Stromal cell of bone marrow (primary cell): Measurements from ENCODE around the gene CALCOCO1.
"Not testable (repeated sequence)": the region's sequence is repeated elsewhere in the genome, so short reads cannot be mapped to it uniquely, and the experiment has no call there.

Experiments
- DNase-seq: peaks from one replicate; pipeline ENCODE4 v3.0.0-alpha.2; 2012; ENCODE audit warnings: low read depth

Gene CALCOCO1

DNA sequence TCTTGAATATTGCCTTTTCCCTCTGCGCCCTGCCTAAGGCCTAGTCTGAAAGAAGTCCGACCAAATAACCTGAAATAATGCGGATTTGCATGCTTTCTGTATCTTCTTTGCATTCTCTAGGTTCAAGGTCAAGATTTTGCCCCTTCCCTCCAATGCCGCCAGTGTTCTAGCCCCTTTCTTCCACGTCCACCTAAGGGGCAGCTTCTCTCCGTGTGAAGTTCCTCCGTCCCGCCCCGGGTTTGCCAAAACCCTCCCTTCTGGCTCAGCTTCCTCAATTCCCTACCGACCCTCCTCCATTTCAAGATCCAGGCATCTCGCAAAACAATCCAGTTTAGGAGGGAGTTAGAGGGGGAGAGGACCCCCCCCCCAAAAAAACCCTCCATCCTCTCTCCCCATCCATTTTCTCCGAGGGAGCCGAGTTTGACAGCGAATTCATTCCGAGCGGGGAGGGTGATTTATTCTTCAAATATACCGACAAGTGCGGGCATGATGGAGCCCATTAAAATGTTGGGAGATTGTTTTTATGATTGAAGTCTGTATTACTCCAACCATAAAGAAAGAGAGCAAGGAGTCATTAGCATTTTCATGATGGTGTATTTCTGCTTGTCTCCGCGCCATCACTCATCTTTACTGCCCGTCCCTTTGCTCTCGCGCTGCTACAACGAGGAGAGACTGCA is 30.5 kb downstream of the CALCOCO1 start:
- no peak for DNase-seq

DNA sequence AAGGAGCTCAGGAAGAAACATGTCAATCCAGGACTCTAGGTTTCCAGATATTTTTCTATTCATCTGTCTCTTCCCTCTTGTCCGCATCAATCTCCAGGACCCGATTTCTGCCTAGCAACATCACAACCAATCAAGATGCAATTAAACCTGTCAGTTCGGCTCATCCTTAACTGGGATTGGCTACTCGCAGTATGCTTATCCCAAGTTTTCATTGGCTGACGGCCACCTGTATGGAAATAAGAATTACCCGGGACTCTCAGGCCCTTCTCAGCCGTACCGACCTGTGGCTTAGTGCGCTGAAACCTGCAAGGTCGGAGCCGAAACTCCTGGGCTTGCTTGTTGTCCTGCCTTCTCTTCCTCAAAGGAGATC is 31.0 kb downstream of the CALCOCO1 start:
- DNase-seq: peak; percentile 64

DNA sequence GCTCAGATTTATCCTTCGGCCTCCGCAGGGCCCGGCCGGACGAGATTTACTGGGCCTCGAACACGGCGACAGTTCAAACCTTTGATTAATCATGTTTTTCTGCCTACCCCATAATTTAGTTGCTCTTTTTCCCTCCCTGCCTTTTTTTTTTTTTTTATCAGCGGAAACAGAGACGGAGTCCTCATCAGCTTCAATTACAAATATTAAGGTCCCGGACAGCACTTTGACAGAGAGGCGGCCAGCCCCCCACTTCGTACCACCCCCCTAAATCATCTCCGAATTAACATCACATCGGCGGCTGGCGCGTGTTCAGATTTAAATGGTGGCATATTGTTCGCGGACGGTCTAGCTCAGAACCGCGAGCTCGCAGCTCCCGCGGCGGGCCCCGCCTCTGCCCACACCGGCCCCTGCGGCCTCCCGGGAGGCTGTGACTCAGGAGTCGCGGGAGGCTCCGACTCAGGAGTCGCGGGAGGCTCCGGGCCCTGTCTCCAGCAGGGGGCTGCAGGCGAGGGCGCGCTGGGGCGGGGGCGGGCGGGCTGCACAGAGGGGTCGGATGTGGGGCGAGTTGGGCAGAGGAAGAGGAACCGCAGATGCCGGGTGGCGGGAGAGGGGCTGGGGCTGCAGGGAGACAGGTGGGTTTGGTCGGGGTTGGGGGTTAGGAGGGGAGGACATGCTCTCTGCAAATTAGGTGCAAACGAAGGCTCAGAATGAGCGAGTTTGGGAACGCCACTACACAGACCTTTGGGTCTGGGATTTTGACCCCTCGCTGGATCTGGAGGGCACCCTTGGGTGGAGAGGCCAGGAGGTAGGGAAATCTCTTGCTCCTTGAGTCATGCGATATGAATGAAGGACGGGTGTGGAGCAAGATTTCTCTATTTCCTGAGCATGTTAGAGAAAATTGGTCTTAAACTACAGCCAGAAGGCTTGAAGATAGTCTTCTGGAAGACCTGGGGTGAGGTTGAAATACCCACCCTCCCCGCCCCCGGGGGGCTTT is 31.8 kb downstream of the CALCOCO1 start:
- no peak for DNase-seq

DNA sequence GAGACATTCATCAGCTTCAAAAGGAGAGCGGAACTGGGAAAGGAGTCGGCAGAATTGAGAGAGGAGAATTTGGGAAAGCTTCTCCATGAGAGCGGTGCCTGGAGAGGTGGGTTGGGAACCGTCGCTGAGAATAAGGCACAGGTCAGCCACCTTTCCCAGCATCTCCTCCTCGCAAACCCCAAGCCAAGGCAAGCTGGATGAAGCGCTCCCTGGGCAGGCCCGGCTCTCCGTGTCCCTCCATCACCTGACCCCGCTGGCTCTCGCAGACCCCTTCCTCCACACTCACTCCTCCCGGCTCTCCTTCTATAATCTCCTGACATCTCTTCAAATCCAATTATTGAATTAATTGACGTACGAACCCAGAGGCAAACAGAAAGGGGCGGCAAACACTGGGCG is 32.5 kb downstream of the CALCOCO1 start:
- no peak for DNase-seq

DNA sequence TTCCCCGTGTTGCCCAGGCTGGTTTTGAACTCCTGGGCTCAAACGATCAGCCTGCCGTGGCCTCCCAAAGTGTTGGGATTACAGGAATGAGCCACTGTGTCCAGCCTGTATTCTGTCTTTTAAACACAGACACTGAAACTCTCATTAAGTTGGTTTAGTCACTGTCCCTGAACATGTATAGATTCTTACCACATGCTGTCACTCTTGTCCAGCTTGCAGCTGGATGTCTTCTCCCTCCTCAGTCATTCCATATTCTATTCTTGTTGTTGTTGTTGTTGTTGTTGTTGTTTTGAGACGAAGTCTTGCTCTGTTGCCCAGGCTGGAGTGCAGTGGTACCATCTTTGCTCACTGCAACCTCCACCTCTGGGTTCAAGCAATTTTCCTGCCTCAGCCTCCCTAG is 39.1 kb downstream of the CALCOCO1 start:
- DNase-seq: no peak

DNA sequence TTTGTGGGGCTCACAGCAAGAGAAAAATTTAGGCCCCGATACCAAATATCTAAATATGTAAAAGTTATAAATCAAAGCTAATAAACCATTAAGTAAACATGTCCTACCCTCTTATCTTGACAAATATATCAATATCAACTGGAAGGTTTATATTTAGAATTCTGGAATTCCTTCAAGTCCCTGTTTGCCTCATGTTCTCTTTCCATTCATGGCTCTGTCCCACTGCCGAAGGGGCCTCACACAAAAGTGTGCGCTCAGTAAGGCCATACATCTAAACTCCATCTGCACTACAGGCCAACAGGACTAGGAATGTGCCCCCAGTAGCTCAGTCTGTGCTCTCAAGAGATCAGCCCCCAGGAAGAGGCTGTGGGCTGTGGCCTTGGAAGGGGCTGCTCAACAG is 40.8 kb downstream of the CALCOCO1 start:
- no peak for DNase-seq

DNA sequence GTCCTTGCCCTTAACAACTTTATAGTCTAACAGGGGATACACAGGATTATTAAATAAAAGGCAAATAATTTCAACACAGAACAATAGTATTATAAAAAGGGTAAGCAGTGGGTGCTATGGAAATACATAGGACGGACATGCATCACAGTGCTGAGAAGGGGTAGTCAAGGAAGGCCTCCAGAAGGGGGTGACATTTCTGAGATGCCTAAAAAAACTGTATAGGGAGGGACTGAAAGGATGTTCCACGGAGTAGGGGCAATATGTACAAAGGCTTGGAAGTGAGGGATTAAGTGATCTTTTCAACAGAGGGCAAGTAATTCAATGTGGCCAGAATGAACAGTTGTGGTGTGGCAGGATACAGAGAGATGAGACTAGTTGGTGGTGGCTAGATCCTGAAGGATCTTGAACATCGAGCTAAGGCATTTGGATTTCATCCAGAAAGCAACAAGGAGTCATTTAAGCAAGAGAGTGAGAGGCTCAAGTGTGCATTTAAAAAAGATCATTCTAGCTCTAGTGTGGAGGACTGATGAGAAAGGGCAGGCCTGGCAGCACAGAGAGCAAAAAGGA is 42.5 kb downstream of the CALCOCO1 start:
- DNase-seq: no peak

DNA sequence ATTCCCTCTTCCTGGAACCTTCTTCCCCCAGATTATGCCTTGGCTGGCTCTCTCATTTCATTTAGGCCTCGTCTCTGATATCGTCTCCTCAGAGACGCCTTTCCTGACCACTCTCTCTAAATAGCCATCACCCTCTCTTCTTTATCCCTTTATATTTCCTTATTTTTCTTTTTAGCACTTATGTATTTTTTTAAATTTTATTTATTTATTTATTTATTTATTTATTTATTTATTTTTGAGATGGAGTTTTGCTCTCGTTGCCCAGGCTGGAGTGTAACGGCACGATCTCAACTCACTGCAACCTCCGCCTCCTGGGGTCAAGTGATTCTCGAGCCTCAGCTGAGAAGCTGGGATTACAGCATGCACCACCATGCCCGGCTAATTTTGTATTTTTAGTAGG is 43.3 kb downstream of the CALCOCO1 start:
- no peak for DNase-seq

DNA sequence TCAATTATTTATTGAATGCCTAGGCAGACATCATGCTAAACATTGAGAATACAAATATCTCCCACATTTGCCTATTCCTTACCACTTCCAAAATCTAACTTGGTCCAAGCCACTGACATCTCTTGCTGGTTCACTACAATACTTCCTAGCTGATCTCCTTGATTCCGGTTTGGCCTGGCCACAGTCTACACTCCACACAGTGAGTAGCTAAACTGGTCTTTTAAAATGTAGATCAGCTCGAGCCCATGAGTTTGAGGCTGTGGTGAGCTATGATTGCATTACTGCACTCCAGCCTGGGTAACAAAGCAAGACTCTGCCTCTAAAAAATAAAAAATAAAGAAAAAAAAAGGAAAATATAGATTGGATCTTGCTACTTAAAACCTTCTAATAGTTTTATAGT is 43.8 kb downstream of the CALCOCO1 start:
- DNase-seq: no peak

DNA sequence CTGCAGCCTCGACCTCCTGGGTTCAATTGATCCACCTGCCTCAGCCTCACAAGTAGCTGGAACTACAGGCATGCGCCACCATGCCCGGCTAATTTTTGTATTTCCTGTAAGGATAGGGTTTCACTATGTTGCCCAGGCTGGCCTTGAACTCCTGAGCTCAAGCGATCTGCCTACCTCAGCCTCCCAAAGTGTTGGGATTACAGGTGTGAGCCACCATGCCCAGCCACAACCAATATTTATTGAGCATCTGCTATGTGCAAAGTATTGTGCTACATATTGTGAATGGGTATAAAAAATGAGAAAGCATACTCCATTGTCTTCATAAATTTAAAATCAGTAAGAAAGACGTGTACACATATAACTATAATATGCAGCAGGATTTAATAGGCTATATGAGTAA is 47.2 kb downstream of the CALCOCO1 start:
- not testable (repeated sequence) for DNase-seq

DNA sequence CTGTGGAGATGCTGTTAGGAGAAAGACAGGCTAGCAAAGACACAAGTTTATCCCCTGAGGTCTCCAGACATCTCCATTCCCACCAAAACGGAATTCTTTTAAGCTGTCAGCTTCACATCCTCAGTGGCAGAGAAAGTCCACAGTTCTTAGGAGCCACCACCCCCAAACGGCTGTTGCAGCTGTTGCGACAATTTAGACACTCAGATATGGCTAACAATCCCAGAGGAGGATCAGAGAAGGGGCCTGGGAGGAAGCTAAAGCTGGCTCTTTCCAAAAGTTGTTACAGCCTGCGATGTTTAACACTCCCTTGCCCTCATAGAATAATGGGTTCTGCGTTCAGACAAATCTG is 49.5 kb downstream of the CALCOCO1 start:
- no peak for DNase-seq

DNA sequence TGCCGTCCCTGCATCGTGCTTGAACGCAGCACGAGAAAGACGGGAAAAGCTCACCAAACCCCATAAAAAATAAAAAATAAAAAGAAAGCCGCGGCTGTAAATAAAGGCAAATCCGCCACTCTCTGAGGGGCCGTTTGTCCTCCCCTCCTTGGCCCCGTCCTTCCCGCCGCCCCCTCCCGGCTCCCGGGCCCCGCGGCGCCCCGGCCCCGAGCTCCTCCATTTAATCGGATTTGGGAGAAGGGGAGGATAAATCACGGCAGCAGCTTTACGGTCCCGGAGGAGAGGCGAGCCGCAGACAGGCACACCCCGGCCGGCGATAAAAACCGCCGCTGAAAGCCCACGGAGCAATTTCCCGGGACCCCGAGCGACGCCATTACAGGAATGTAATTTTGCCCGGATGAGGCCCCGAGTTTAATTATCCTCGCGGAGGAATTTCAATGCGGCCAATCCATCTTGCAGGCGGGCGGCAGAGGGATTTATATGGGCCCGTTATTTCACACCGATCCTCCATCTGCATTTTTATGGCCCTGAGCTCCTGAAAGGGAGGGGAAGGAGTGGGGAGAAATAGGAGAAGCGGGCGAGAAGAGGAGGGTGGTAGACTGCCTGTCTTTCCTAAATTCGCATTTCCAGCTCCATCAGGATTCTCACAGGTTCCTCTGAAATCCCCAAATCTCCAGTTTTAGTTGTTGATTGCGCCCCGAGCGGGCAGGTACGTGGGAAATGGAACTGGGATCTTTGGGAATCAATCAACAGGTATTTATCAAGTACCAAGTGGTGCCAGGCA is 50.0 kb downstream of the CALCOCO1 start:
- DNase-seq: no peak

DNA sequence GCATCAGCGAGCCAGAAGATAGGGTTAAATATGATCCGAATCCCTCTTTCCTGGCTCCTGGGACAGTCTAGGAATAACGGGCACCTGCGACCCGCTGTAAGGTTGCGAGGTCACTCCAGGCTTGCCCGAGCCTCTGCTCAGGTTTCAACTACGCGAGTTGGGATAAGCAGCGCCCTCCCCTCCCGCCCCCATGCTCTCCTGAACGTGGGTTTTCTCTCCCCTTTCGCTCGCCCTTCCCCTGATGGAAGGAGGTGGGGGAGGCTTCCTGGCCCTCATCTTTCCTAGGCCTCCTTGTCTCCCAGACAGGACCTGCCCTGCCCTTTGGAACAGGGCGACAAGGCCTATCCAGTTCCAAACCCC is 50.6 kb downstream of the CALCOCO1 start:
- no peak for DNase-seq

DNA sequence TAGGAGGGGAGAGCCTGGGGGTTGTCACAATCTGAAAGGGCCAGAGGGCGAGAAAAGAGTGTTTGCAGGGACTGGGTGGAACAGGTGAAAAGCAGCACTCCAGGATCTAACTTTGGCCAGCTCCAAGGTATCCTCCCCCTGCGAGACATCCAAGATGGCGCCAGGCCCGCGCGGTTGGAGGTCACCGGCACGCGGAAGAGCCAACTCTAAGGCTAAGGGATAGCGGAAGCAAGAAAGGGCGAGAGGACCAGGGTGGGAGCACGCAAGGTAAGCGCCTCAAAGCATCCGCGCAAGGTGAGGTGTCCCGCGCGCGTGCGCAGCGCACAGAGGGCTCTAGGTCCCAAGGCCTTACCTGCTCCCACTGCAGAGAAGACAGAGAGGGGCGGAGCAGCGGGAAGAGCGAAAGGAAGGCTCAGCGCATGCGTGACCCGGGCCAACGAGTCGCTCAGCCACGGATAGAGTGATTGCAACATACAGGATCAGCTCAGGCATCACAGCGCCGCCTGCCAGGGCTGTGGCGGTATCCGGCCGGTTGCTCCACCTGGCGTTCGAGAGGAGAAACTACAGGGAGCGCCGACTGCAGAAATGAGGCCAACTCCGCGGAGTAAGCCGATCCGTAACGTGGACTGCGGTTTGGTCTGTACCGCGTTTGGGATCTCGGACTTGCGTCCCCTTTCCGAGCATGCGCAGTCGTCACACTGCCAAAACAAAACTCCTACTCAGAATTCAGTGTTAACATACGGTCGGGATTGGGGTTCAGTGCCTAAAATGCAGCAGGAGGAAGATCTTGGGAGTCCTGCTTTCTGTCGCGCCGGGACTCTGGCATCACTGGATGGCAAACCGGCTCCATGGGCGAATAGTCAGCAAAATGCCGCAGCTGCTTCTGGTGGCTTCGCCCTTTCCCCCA is 51.3 kb downstream of the CALCOCO1 start, which contains the start of gene ATP5MC2:
Gene ATP5MC2 (minus strand): TSS at position 383 of the 907 bp plus-strand sequence. CDS start 3,469 bp downstream, outside the sequence.
- DNase-seq: peak; percentile 97

DNA sequence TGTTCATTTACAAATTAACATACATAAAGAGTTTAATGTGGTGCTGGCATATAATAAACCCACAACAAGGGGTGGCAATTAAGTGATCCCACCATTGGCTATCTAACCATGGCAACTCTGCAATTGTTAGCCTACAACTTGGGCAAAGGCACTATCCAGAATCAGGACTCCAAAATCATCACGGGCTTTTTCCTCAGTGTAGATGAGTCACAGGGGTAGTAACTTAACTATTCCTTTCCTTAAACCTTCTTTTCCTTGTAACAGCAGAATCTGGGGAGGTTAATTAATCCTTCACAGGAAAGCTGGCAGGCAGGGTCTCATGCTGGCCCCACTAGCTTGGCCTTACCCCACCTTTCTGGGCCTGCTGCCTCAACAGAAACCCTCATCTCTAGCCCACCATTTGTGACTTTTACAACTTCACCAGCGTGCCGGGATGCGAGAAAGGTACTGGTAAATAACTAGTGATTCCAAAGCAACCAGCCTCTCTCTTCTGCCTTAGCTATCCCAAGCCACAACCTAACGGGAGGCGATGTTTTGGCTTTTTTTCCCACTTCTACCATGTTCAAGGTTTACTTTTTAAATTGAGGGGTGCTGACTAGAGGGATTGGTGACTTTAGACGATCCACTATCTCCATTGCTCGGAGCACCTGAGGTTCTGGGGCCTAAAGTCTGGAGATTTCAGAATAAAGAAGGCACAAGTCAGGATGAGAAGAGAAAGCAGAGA is 52.1 kb downstream of the CALCOCO1 start:
- DNase-seq: peak; percentile 21

DNA sequence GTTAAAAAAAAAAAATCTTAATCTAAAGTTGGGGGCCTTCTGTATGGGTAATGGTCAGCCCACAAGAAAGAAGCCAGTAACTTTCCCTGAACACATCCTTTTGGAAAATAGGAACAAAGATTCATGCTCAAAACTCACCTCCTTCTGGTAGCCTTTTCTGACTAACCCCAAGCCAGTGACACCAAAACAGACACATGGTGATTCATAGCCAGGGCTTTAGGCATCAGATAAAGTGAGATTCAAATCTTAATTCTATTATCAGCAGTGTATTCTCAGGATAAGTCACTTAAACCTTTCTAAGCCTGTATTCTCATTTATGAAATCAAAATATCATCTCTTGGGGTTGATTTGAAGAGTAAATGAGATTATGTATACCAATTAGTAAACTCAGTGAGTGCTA is 56.3 kb downstream of the CALCOCO1 start:
- DNase-seq: no peak

DNA sequence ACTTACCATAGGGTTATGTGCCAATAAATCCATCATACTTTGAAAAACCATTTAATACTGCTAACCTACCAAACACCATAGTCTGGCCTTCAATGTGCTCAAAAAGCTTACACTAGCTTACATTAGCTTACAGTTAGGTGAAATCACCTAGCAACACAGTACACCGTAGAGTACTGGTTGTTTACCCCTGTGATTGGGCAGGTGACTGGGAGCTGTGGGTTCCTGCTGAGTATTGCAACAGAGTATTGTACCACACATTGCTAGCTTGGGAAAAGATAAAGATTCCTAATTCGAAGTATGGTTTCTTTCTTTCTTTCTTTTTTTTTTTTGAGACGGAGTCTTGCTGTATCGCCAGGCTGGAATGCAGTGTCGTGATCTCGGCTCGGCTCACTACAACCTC is 56.9 kb downstream of the CALCOCO1 start:
- no peak for DNase-seq

DNA sequence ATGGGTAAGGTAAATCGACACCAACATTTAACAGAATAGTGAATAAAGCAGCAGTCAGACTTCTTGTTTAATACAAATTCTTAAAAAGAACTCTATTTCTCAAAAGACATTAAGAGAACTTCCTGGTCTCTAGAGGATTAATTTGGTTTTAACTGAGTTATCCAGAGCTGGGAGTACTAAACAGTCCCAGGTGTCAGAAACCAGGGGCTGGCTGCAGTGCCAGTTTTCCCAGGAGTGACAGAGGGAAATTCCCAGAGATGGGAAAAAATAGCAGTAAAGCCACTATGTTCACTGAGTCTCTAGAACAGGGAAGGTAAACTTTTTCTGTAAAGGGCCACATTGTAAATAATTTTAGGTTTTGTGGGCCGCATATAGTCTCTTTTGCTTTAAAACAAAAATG is 60.2 kb downstream of the CALCOCO1 start:
- no peak for DNase-seq

DNA sequence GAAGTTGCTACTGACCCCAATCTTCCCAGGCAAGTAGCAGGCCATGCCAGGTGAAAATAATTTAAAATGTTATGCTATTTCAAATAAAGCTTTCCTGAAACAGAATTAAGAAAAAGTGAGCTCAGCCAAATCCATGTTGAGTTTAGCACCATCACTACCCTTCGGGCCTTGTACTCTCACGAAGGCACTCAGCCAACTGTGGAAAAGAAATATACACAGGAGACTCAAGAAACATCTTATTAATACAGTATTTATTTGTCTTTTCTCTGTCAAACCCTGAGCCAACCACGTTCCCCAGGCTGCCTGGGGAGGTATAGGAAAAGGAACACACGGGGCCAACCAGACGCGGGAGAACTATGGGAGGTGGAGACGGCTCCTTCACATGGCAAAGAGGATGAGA is 62.3 kb downstream of the CALCOCO1 start:
- no peak for DNase-seq

DNA sequence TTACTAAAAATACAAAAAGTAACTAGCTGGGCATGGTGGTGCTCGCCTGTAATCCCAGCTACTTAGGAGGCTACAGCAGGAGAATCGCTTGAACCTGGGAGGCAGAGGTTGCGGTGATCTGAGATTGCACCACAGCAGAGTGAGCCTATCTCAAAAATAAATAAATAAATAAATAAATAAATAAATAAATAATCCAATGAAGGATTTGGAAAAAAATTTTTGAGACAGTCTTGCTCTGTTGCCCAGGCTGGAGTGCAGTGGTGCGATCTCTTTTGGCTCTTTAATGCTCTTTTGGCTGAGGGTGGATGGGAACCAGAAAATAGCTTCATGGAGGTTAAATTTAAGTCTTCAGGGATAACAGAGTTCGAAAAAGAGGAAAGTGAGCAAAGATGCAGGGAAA is 63.1 kb downstream of the CALCOCO1 start:
- no peak for DNase-seq

DNA sequence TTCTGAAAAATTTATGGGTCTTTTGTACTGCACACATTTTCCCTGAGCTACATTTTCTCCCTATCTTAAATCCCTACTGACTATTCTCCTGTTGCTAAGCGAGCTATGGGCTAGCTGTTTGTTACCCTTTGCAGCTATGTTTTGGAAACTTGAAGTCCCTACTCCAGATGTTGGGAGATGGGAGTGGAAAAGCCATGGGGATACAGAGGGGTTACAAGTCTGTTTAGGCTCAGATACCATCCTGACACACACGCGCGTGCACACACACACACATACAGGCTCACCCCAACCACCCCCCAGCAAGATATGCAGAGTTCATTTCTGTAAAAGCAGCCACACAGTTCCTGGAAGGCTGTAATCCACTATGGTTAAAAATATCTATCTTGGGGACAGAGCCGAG is 67.2 kb downstream of the CALCOCO1 start:
- DNase-seq: peak; percentile 34
